Uterus (tissue), 4 donors: Measurements from ENCODE around the gene CHKA. TPM values are rescaled to one million over a fixed set of nuclear protein-coding genes. Genes with fewer than 3 reads are reported as not detected.
A peak's percentile ranks its signal among the peaks of the same experiment; 100 is the strongest.

Experiments used
- DNase-seq, 2 donors: peaks; one replicate each; pipeline ENCODE4 v3.0.0-alpha.2; 2019 to 2020
- H3K27ac ChIP-seq, 2 donors: fragments of 200-600 bp; sonication (generic); 1 replicate in 1 of 2; 2 replicates in 1 of 2; pipeline ENCODE4 v1.5.1; 2016 to 2018
- H3K27me3 ChIP-seq, 2 donors: fragments of 200-600 bp; sonication (generic); one replicate each; pipeline ENCODE4 v1.5.1; 2018 to 2019; ENCODE audit warnings: control low read depth in 1 of 2
- H3K36me3 ChIP-seq, 2 donors: fragments of 200-600 bp; sonication (generic); one replicate each; pipeline ENCODE4 v1.5.1; 2019; ENCODE audit warnings: control low read depth in 1 of 2
- H3K4me1 ChIP-seq, 2 donors: fragments of 200-600 bp; sonication (generic); one replicate each; pipeline ENCODE4 v1.5.1; 2018 to 2019; ENCODE audit warnings: control low read depth in 1 of 2
- H3K4me3 ChIP-seq, 2 donors: fragments of 200-600 bp; sonication (generic); 1 replicate in 1 of 2; 2 replicates in 1 of 2; pipeline ENCODE4 v1.5.1; 2018 to 2019; ENCODE audit warnings: mild to moderate bottlenecking in 1 of 2
- H3K9me3 ChIP-seq, 2 donors: fragments of 200-600 bp; sonication (generic); one replicate each; pipeline ENCODE4 v1.5.1; 2019; ENCODE audit warnings: control low read depth in 1 of 2
- POLR2A ChIP-seq, 2 donors: fragments of 450-650 bp; IDR thresholded peaks; one replicate each; pipeline ENCODE4 v1.6.1; 2016; ENCODE audit warnings: antibody characterized with exemption in 2 of 2, mild to moderate bottlenecking in 1 of 2, moderate library complexity in 1 of 2
- intact Hi-C: fragments of 100-400 bp; cut with DNase I; formaldehyde crosslinking; loops from one replicate; pipeline ENCODE4 v1.15.1; 2023; ENCODE audit warnings: low total_unique reads
- total RNA-seq, 4 donors: library from RNA; depleted of rRNA in 3 of 4; stranded (reverse); fragments of >200 nt in 3 of 4; gene quantifications; one replicate each; pipeline versions ENCODE4 v1.1.0 to v1.2.4, GENCODE V29; 2014 to 2023
- TF ChIP-seq, protein P1 (sequence below), 4 experiments: fragments of 200-600 bp in 2 of 4; fragments of 450-650 bp in 2 of 4; sonication (generic) in 2 of 4; IDR thresholded peaks; one replicate each; pipeline ENCODE4 v1.5.1; 2016 to 2019; ENCODE audit warnings: antibody characterized with exemption in 4 of 4, mild to moderate bottlenecking in 2 of 4, moderate library complexity in 1 of 4
- donor health status: DM: yes; HTN: yes; CAD: no.

CHKA gene
- total RNA-seq, 4 donors from 2014 or later = 21.8 to 57.1 (median 30.3) TPM

- Histone ChIP-seq H3K36me3 (no peaks in the 10 kb centered on the region), H3K9me3 (no peaks in the 10 kb centered on the region), H3K4me3 (no peak overlapping the region), H3K27me3 (no peaks in the 10 kb centered on the region), H3K4me1 (peaks cover 0 to 7% of the 10 kb centered on the region in 2 donors), H3K27ac (no peak overlapping the region)
- no peak for DNase-seq
- TF ChIP-seq, protein P1, sequence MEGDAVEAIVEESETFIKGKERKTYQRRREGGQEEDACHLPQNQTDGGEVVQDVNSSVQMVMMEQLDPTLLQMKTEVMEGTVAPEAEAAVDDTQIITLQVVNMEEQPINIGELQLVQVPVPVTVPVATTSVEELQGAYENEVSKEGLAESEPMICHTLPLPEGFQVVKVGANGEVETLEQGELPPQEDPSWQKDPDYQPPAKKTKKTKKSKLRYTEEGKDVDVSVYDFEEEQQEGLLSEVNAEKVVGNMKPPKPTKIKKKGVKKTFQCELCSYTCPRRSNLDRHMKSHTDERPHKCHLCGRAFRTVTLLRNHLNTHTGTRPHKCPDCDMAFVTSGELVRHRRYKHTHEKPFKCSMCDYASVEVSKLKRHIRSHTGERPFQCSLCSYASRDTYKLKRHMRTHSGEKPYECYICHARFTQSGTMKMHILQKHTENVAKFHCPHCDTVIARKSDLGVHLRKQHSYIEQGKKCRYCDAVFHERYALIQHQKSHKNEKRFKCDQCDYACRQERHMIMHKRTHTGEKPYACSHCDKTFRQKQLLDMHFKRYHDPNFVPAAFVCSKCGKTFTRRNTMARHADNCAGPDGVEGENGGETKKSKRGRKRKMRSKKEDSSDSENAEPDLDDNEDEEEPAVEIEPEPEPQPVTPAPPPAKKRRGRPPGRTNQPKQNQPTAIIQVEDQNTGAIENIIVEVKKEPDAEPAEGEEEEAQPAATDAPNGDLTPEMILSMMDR (IDR thresholded peaks at IDR 0.05) = no peak
- TF ChIP-seq POLR2A (IDR thresholded peaks at IDR 0.05) = no peak
- intact Hi-C loops = no loop called here
Measured at GRCh38 chr11:68125164-68125563, 4.0 kb upstream of the CHKA start.

DNA sequence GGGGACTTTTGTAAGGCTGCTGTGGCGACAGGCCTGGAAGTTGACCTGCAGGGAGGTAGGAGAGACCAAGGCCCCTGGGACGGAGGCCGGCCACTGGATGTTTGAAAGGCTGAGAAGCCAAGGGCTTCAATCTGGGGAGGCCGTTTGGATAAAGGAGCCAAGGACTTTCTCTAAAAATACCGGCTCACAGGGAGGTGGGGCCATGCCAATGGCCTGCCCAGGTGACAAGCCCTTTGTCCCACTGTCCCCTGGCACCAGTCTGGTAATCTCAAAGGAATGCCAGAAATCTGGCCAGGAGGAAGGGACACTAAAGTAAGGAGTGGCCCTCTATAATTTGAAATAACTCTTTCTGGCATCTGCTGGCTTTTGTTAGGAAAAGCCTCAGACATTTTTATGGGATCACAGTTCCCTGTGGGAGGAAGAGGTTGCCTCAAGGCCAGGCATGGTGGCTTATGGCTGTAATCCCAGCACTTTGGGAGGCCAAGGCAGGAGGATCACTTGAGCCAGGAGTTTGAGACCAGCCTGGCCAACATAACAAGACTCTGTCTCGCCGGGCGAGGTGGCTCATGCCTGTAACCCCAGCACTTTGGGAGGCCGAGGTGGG lies 1.9 kb upstream of the CHKA start:
- Histone ChIP-seq H3K27me3 (no peaks in the 10 kb centered on the region), H3K27ac (no peak overlapping the region), H3K9me3 (no peaks in the 10 kb centered on the region), H3K4me3 (no peak overlapping the region), H3K36me3 (no peaks in the 10 kb centered on the region), H3K4me1 (no peaks in the 10 kb centered on the region)
- TF ChIP-seq POLR2A (IDR thresholded peaks at IDR 0.05) = no peak
- TF ChIP-seq, protein P1 (IDR thresholded peaks at IDR 0.05) = no peak
- intact Hi-C loops = no loop called here
- no peak for DNase-seq

- no peak for TF ChIP-seq POLR2A (IDR thresholded peaks at IDR 0.05)
- TF ChIP-seq, protein P1 (IDR thresholded peaks at IDR 0.05) = no peak
- Histone ChIP-seq H3K4me3 (peak overlapping the region; percentile 68 to 69), H3K4me1 (no peaks in the 10 kb centered on the region), H3K27ac (peak overlapping the region; percentile 92 to 97), H3K27me3 (no peaks in the 10 kb centered on the region), H3K36me3 (no peaks in the 10 kb centered on the region), H3K9me3 (no peaks in the 10 kb centered on the region)
- peak; percentile 44 to 46 for DNase-seq
- intact Hi-C loops = no loop called here
Measured at GRCh38 chr11:68120273-68121066, 718 bp downstream of the CHKA start.

GRCh38 chr11:68118706-68119448 lies 2.3 kb downstream of the CHKA start:
- intact Hi-C loops = no loop called here
- DNase-seq = no peak
- Histone ChIP-seq H3K4me1 (no peaks in the 10 kb centered on the region), H3K27ac (peak overlapping the region in 1 of 2 donors; percentile 28), H3K27me3 (no peaks in the 10 kb centered on the region), H3K4me3 (no peak overlapping the region), H3K36me3 (no peaks in the 10 kb centered on the region), H3K9me3 (no peaks in the 10 kb centered on the region)
- TF ChIP-seq POLR2A (IDR thresholded peaks at IDR 0.05) = no peak
- TF ChIP-seq, protein P1 (IDR thresholded peaks at IDR 0.05) = no peak
